Gastroesophageal sphincter (tissue), 4 donors: ENCODE results near the gene BMP2. TPM values are rescaled to one million over a fixed set of nuclear protein-coding genes. Genes with fewer than 3 reads are reported as not detected.

Experiments
- ATAC-seq: fragments of 150-250 bp; one replicate; pipeline ENCODE4 v1.9.1; 2016; ENCODE audit warnings: mild to moderate bottlenecking, moderate library complexity
- H3K27ac ChIP-seq, 4 donors: fragments of 200-600 bp; sonication (generic) in 3 of 4; 1 replicate in 3 of 4; 2 replicates in 1 of 4; pipeline ENCODE4 v1.5.1; 2016 to 2019
- H3K27me3 ChIP-seq: fragments of 200-600 bp; sonication (generic); one replicate; pipeline ENCODE4 v1.5.1; 2019
- H3K36me3 ChIP-seq, 2 donors: fragments of 200-600 bp; sonication (generic); one replicate each; pipeline ENCODE4 v1.5.1; 2019; ENCODE audit warnings: control low read depth in 1 of 2
- H3K4me1 ChIP-seq, 3 donors: fragments of 200-600 bp; sonication (generic); 1 replicate in 2 of 3; 2 replicates in 1 of 3; pipeline ENCODE4 v1.5.1; 2016 to 2019; ENCODE audit warnings: control low read depth in 2 of 3
- H3K4me3 ChIP-seq, 2 donors: fragments of 200-600 bp; sonication (generic); one replicate each; pipeline ENCODE4 v1.5.1; 2019; ENCODE audit warnings: mild to moderate bottlenecking in 1 of 2, moderate library complexity in 1 of 2
- H3K9me3 ChIP-seq, 3 donors: fragments of 200-600 bp; sonication (generic); one replicate each; pipeline ENCODE4 v1.5.1; 2017 to 2019; ENCODE audit warnings: control low read depth in 2 of 3
- CTCF ChIP-seq, 4 experiments: fragments of 200-600 bp in 2 of 4; fragments of 450-650 bp in 2 of 4; sonication (generic) in 1 of 4; IDR thresholded peaks; one replicate each; pipeline ENCODE4 v1.5.1; 2017 to 2019; ENCODE audit warnings: antibody characterized with exemption in 4 of 4, mild to moderate bottlenecking in 2 of 4, moderate library complexity in 2 of 4
- EP300 ChIP-seq: sonication (generic); formaldehyde crosslinking; IDR thresholded peaks from one replicate; pipeline ENCODE4 v1.6.1; 2017; ENCODE audit warnings: antibody characterized with exemption, mild to moderate bottlenecking
- POLR2A ChIP-seq, 2 donors: fragments of 450-650 bp; IDR thresholded peaks; one replicate each; pipeline ENCODE4 v1.6.1; 2017; ENCODE audit warnings: antibody characterized with exemption in 2 of 2, mild to moderate bottlenecking in 2 of 2, moderate library complexity in 1 of 2
- POLR2AphosphoS5 ChIP-seq: sonication (generic); formaldehyde crosslinking; IDR thresholded peaks from one replicate; pipeline ENCODE4 v1.6.1; 2017; ENCODE audit warnings: antibody characterized with exemption
- WGBS, 2 donors: methylation state at CpG; one replicate each; pipeline ENCODE4 v1.1.5; 2018; ENCODE audit warnings: low coverage in 1 of 2; 5-methylcytosine and 5-hydroxymethylcytosine counted together
- total RNA-seq, 4 donors: library from RNA; depleted of rRNA; stranded (reverse); fragments of >200 nt; gene quantifications; one replicate each; pipeline ENCODE4 v1.1.0, GENCODE V29; 2016

Gene BMP2
- total RNA-seq, 4 donors from 2014 or later = 4.9 to 8.9 (median 5.4) TPM

- no peak for ATAC-seq
- WGBS, 2 donors = 13 to 17% methylated on average over 1 of the region's 1 CpG
- H3K27me3 ChIP-seq = peaks cover 4% of the 10 kb centered on the region
Measured at GRCh38 chr20:6739406-6739805, 28.1 kb upstream of the BMP2 start.

GRCh38 chr20:6740096-6740495, 27.4 kb upstream of the BMP2 start:
- 85 to 90% methylated on average over 3 of the region's 3 CpGs for WGBS, 2 donors
- no peak overlapping the region for H3K27ac ChIP-seq
- no peak overlapping the region for H3K4me3 ChIP-seq
- H3K9me3 ChIP-seq = peaks cover 0 to 6% (median 0%) of the 10 kb centered on the region in 3 donors
- H3K27me3 ChIP-seq = peaks cover 4% of the 10 kb centered on the region
- no peaks in the 10 kb centered on the region for H3K4me1 ChIP-seq
- TF ChIP-seq CTCF (IDR thresholded peaks at IDR 0.05) = no peak
- TF ChIP-seq POLR2AphosphoS5 = no peak
- TF ChIP-seq POLR2A (IDR thresholded peaks at IDR 0.05) = no peak
- TF ChIP-seq EP300 = no peak
- ATAC-seq = no peak
- H3K36me3 ChIP-seq = no peaks in the 10 kb centered on the region

More at GRCh38 chr20:6739406-6739805, 28.1 kb upstream of the BMP2 start:
- Histone ChIP-seq H3K4me3 (no peak overlapping the region), H3K27ac (no peak overlapping the region), H3K9me3 (peaks cover 0 to 13% (median 0%) of the 10 kb centered on the region in 3 donors), H3K36me3 (no peaks in the 10 kb centered on the region), H3K4me1 (no peaks in the 10 kb centered on the region)
- no peak for TF ChIP-seq POLR2A (IDR thresholded peaks at IDR 0.05)
- no peak for TF ChIP-seq CTCF (IDR thresholded peaks at IDR 0.05)
- TF ChIP-seq POLR2AphosphoS5 = no peak
- no peak for TF ChIP-seq EP300

- H3K27me3 ChIP-seq = no peaks in the 10 kb centered on the region
- no peaks in the 10 kb centered on the region for H3K4me1 ChIP-seq
- no peak for ATAC-seq
- no peak overlapping the region for H3K27ac ChIP-seq
- H3K4me3 ChIP-seq = no peak overlapping the region
- TF ChIP-seq EP300 = no peak
- TF ChIP-seq CTCF (IDR thresholded peaks at IDR 0.05) = no peak
- TF ChIP-seq POLR2AphosphoS5 = no peak
- no peak for TF ChIP-seq POLR2A (IDR thresholded peaks at IDR 0.05)
- H3K36me3 ChIP-seq = no peaks in the 10 kb centered on the region
- WGBS, 2 donors = 86% methylated on average over 1 of the region's 1 CpG; no CpG with 5 or more reads in 1 of the 2 donors
- H3K9me3 ChIP-seq = no peaks in the 10 kb centered on the region
Measured at GRCh38 chr20:6744180-6744579, 23.3 kb upstream of the BMP2 start.

- 78 to 79% methylated on average over 4 of the region's 4 CpGs for WGBS, 2 donors
- ATAC-seq = peak; percentile 34
- no peaks in the 10 kb centered on the region for H3K4me1 ChIP-seq
Measured at GRCh38 chr20:6744805-6745204, 22.7 kb upstream of the BMP2 start.

More at GRCh38 chr20:6744805-6745204, 22.7 kb upstream of the BMP2 start:
- H3K36me3 ChIP-seq = no peaks in the 10 kb centered on the region
- no peaks in the 10 kb centered on the region for H3K27me3 ChIP-seq
- TF ChIP-seq POLR2AphosphoS5 (no peak), POLR2A (IDR thresholded peaks at IDR 0.05) (no peak), CTCF (IDR thresholded peaks at IDR 0.05) (no peak), EP300 (no peak)
- no peaks in the 10 kb centered on the region for H3K9me3 ChIP-seq
- H3K27ac ChIP-seq = no peak overlapping the region
- no peak overlapping the region for H3K4me3 ChIP-seq
